Right lobe of liver (tissue), 4 donors: ENCODE data around the gene NRXN3.

Source experiments
- POLR2A ChIP-seq: fragments of 450-650 bp; IDR thresholded peaks from one replicate; pipeline ENCODE4 v1.6.1; 2017; ENCODE audit warnings: antibody characterized with exemption, mild to moderate bottlenecking
- TF ChIP-seq, protein P1 (sequence below), 4 donors: fragments of 200-600 bp in 3 of 4; fragments of 450-650 bp in 1 of 4; IDR thresholded peaks; one replicate each; pipeline versions ENCODE4 v1.5.1 to v1.8.0; 2016 to 2022; ENCODE audit warnings: antibody characterized with exemption in 4 of 4, mild to moderate bottlenecking in 2 of 4
- donor health status: DM: no; HTN: no; CAD: no.
- donor health status: DM: no; HTN: no; CAD: no.
- donor health status: DM: no; HTN: yes; CAD: no.

DNA sequence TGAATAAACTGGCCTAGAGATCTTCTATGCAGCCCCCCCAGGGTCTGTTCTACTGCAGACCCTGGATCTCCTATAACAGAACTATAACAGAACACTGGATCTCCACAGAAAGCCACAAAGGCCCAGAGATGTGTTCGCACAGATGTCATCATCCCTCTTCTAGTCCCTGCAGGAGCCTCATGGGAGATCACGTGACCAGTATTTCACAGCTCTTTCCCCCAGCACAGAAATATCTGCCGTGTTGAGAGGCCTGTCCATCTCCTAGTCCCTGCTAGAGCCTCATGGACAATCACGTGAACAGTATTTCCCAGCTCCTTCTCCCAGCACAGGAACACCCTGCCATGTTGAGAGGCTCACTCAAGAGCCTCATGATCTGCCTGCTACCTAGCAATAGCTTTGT is 331.7 kb downstream of the NRXN3 start:
- TF ChIP-seq, protein P1, sequence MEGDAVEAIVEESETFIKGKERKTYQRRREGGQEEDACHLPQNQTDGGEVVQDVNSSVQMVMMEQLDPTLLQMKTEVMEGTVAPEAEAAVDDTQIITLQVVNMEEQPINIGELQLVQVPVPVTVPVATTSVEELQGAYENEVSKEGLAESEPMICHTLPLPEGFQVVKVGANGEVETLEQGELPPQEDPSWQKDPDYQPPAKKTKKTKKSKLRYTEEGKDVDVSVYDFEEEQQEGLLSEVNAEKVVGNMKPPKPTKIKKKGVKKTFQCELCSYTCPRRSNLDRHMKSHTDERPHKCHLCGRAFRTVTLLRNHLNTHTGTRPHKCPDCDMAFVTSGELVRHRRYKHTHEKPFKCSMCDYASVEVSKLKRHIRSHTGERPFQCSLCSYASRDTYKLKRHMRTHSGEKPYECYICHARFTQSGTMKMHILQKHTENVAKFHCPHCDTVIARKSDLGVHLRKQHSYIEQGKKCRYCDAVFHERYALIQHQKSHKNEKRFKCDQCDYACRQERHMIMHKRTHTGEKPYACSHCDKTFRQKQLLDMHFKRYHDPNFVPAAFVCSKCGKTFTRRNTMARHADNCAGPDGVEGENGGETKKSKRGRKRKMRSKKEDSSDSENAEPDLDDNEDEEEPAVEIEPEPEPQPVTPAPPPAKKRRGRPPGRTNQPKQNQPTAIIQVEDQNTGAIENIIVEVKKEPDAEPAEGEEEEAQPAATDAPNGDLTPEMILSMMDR (IDR thresholded peaks at IDR 0.05), result no peak
- no peak for TF ChIP-seq POLR2A
